ENCODE results near the gene TMEM145. TPM values are rescaled to one million over a fixed set of nuclear protein-coding genes. Genes with fewer than 3 reads are reported as not detected.

Gene TMEM145
- total RNA-seq, 1 experiment from 2014 or later, result 3.0 TPM

DNA sequence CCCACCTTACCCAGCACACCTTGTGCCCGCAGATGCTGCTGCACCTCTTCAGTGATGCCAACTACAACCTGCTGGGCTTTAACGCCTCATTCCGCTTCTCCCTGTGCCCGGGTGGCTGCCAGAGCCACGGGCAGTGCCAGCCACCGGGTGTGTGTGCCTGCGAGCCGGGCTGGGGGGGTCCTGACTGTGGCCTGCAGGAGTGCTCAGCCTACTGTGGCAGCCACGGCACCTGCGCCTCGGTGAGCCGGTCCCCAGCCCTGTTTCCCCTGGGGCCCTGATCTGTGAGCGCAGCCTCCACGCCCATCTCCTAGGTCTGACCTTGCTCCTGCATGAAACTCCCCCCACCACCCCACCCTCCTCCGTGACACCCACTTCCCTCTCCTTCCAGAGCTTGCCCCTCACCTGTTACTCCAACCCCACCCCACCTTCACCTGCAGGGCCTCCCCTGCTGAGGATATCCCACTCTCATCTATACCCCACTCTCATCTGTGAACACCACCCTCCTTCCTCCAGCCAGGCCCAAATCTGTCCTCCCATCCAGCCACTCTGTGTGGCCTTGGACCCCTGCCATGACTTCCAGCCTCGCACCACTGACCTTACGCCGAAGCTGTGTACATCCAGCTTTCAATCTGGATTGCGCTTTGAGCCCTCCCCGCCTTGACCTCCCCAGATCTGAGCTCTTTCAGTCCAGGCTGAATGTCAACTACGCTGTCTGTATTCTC is 21.0 kb downstream of the TMEM145 start:
- no peak for DNase-seq (ENCODE audit: low read depth, low spot score)
- no peaks in the 10 kb centered on the region for H3K27me3 ChIP-seq (ENCODE audit: control insufficient read depth, insufficient read depth, low read length)
- no peaks in the 10 kb centered on the region for H3K36me3 ChIP-seq (ENCODE audit: control insufficient read depth, insufficient read depth, low read length)
- TF ChIP-seq, protein P1, sequence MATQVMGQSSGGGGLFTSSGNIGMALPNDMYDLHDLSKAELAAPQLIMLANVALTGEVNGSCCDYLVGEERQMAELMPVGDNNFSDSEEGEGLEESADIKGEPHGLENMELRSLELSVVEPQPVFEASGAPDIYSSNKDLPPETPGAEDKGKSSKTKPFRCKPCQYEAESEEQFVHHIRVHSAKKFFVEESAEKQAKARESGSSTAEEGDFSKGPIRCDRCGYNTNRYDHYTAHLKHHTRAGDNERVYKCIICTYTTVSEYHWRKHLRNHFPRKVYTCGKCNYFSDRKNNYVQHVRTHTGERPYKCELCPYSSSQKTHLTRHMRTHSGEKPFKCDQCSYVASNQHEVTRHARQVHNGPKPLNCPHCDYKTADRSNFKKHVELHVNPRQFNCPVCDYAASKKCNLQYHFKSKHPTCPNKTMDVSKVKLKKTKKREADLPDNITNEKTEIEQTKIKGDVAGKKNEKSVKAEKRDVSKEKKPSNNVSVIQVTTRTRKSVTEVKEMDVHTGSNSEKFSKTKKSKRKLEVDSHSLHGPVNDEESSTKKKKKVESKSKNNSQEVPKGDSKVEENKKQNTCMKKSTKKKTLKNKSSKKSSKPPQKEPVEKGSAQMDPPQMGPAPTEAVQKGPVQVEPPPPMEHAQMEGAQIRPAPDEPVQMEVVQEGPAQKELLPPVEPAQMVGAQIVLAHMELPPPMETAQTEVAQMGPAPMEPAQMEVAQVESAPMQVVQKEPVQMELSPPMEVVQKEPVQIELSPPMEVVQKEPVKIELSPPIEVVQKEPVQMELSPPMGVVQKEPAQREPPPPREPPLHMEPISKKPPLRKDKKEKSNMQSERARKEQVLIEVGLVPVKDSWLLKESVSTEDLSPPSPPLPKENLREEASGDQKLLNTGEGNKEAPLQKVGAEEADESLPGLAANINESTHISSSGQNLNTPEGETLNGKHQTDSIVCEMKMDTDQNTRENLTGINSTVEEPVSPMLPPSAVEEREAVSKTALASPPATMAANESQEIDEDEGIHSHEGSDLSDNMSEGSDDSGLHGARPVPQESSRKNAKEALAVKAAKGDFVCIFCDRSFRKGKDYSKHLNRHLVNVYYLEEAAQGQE (IDR thresholded peaks at IDR 0.05; ENCODE audit: insufficient read depth in 1 of 2, low read depth in 2 of 2, low read length in 1 of 2), result no peak
- TF ChIP-seq POLR2AphosphoS5 (IDR thresholded peaks at IDR 0.05; ENCODE audit: low read depth, low read length) (no peak), TCF7L2 (IDR thresholded peaks at IDR 0.05; ENCODE audit: low read depth, low read length) (no peak), SIN3A (IDR thresholded peaks at IDR 0.05; ENCODE audit: borderline replicate concordance, insufficient read depth, low read depth, low read length) (no peak)
- TF ChIP-seq, protein P2, sequence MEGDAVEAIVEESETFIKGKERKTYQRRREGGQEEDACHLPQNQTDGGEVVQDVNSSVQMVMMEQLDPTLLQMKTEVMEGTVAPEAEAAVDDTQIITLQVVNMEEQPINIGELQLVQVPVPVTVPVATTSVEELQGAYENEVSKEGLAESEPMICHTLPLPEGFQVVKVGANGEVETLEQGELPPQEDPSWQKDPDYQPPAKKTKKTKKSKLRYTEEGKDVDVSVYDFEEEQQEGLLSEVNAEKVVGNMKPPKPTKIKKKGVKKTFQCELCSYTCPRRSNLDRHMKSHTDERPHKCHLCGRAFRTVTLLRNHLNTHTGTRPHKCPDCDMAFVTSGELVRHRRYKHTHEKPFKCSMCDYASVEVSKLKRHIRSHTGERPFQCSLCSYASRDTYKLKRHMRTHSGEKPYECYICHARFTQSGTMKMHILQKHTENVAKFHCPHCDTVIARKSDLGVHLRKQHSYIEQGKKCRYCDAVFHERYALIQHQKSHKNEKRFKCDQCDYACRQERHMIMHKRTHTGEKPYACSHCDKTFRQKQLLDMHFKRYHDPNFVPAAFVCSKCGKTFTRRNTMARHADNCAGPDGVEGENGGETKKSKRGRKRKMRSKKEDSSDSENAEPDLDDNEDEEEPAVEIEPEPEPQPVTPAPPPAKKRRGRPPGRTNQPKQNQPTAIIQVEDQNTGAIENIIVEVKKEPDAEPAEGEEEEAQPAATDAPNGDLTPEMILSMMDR (IDR thresholded peaks at IDR 0.05), result no peak
- no peak overlapping the region for H3K27ac ChIP-seq (ENCODE audit: low read length)
- no TSS peak for BruUV-seq (replicated peaks)
- H3K9me3 ChIP-seq (ENCODE audit: control insufficient read depth, insufficient read depth, low read depth, low read length), result no peaks in the 10 kb centered on the region
- no peak for ATAC-seq
- in situ Hi-C loops (cut with HindIII; ENCODE audit: low pct_unique_long_range_greater_than_20kb, low sequenced_read_pairs) (no loop called here), intact Hi-C loops (cut with micrococcal nuclease; ENCODE audit: unreplicated experiment) (no loop called here)
- no peak overlapping the region for H3K4me3 ChIP-seq (ENCODE audit: low read depth in 2 of 2, low read length in 2 of 2)
- no peaks in the 10 kb centered on the region for H3K4me1 ChIP-seq (ENCODE audit: control insufficient read depth, insufficient read depth, low read length)
- ChIA-PET CTCF (no interaction called here), POLR2A (no interaction called here)

DNA sequence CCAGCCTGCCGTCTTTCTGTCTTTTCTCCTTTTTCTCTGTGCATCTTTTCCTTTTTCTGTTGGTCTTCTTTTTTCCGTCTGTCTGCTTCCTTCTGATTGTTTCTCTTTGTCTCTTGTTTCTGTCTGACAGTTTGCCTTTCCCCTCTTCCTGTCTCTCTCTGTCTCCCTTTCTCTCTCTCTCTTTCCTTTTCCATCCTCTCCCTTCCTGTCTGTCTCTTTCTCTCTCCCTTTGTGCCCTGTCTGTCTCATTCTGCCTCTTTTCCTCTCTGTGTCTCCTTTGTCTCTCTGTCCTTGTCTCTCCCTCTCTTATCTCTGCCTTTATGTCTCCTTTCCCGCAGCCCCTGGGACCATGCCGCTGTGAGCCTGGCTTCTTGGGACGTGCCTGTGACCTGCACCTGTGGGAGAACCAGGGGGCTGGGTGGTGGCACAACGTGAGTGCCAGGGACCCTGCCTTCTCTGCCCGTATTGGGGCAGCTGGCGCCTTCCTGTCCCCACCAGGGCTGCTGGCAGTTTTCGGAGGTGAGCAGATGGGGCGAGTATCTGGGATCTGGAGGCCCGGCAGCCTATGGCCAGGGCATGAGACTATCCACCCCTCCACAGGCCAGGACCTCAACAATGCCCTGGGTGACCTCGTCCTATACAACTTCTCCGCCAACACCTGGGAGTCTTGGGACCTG is 21.7 kb downstream of the TMEM145 start:
- BruUV-seq (replicated peaks), result no TSS peak
- ChIA-PET POLR2A (no interaction called here), CTCF (no interaction called here)
- Histone ChIP-seq H3K9me3 (ENCODE audit: control insufficient read depth, insufficient read depth, low read depth, low read length) (no peaks in the 10 kb centered on the region), H3K4me1 (ENCODE audit: control insufficient read depth, insufficient read depth, low read length) (no peaks in the 10 kb centered on the region), H3K4me3 (ENCODE audit: low read depth in 2 of 2, low read length in 2 of 2) (no peak overlapping the region), H3K27ac (ENCODE audit: low read length) (no peak overlapping the region), H3K36me3 (ENCODE audit: control insufficient read depth, insufficient read depth, low read length) (no peaks in the 10 kb centered on the region), H3K27me3 (ENCODE audit: control insufficient read depth, insufficient read depth, low read length) (no peaks in the 10 kb centered on the region)
- in situ Hi-C loops (cut with HindIII; ENCODE audit: low pct_unique_long_range_greater_than_20kb, low sequenced_read_pairs) (no loop called here), intact Hi-C loops (cut with micrococcal nuclease; ENCODE audit: unreplicated experiment) (no loop called here)
- no peak for ATAC-seq
- no peak for DNase-seq (ENCODE audit: low read depth, low spot score)
- no peak for TF ChIP-seq SIN3A (IDR thresholded peaks at IDR 0.05; ENCODE audit: borderline replicate concordance, insufficient read depth, low read depth, low read length)
- TF ChIP-seq, protein P1 (IDR thresholded peaks at IDR 0.05; ENCODE audit: insufficient read depth in 1 of 2, low read depth in 2 of 2, low read length in 1 of 2), result no peak
- no peak for TF ChIP-seq TCF7L2 (IDR thresholded peaks at IDR 0.05; ENCODE audit: low read depth, low read length)
- TF ChIP-seq POLR2AphosphoS5 (IDR thresholded peaks at IDR 0.05; ENCODE audit: low read depth, low read length), result no peak
- TF ChIP-seq, protein P2 (IDR thresholded peaks at IDR 0.05), result no peak

Data from Panc1 (cell line).